ENCODE results near the gene TMEM272. TPM values are rescaled to one million over a fixed set of nuclear protein-coding genes. Genes with fewer than 3 reads are reported as not detected.

The TMEM272 gene
- total RNA-seq, 2 donors from 2014 or later = 1.3 to 1.7 TPM

DNA sequence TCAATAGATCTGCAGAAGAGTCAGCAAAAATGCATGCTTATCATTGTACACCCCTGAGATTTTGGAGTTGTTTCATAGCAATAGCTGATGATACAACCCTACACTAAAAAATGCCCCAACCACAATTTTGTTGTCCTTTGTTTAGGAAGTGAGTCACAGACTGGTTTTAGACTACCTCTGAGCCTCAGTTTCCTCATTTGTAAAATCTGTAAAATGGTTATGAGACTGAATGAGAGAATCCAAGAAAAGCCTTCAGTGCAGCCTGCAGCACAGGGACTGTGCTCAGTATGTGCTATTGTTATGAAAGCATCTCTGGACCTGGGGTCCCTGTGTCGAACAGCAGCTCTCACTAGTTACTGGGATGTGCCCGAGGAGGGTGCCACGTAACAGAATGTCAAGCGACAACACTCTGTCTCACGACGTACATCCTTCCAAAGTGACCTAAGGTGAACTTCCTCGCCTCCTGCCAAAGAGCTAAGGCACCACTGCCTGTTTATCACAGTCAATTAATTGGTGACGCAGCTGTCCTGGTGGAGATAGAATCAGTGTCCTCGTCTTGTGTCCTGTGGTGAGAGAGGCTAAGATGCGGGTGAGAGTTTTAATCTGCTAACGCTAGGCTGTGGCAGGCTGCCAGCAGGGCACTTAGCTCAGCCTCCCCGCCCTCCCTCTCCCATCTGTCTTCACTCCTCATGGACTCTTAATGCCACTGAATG lies 59.1 kb downstream of the TMEM272 start:
- peaks cover 7% of the 10 kb centered on the region for H3K4me1 Mint-ChIP-seq
- H3K9me3 ChIP-seq (ENCODE audit: control insufficient read depth, low read length, poor library complexity, severe bottlenecking) = no peaks in the 10 kb centered on the region
- H3K27me3 Mint-ChIP-seq = no peaks in the 10 kb centered on the region
- H3K27ac Mint-ChIP-seq = no peak overlapping the region
- DNase-seq (no peak), ATAC-seq (peak; percentile 38)
- H3K36me3 Mint-ChIP-seq (ENCODE audit: low read depth) = peaks cover 10% of the 10 kb centered on the region
- no peak overlapping the region for H3K4me3 Mint-ChIP-seq

DNA sequence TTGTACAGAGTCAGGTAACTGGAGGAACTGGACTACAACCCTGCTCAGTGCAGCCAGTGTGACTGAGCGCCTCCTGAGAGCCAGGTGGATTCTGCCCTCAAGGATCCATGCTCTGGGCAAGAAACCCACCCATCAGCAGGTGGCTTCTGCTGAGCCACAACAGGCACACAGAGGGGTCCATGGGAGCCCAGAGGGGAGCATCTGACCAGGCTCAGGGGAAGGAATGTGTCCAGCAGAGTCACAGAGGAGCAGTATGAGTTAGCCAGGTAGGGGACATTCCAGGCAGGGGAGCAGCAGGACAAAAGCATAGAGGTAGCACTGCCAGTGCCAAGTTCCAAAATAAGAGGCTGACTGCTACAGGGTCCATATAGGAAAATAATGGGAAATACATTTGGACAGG lies 60.9 kb downstream of the TMEM272 start:
- DNase-seq (no peak), ATAC-seq (no peak)
- no peaks in the 10 kb centered on the region for H3K9me3 ChIP-seq (ENCODE audit: control insufficient read depth, low read length, poor library complexity, severe bottlenecking)
- H3K27me3 Mint-ChIP-seq = no peaks in the 10 kb centered on the region
- H3K4me1 Mint-ChIP-seq = peaks cover 7% of the 10 kb centered on the region
- H3K4me3 Mint-ChIP-seq = no peak overlapping the region
- H3K36me3 Mint-ChIP-seq (ENCODE audit: low read depth) = peaks cover 5% of the 10 kb centered on the region
- H3K27ac Mint-ChIP-seq = peak overlapping the region; percentile 9

- no peak for DNase-seq
- Mint-ChIP-seq H3K36me3 (ENCODE audit: low read depth) (peaks cover 3% of the 10 kb centered on the region), H3K4me3 (no peak overlapping the region), H3K27me3 (no peaks in the 10 kb centered on the region), H3K4me1 (peaks cover 7% of the 10 kb centered on the region), H3K27ac (peak overlapping the region; percentile 9)
- ATAC-seq = no peak
- H3K9me3 ChIP-seq (ENCODE audit: control insufficient read depth, low read length, poor library complexity, severe bottlenecking) = no peaks in the 10 kb centered on the region
These were observed 61.4 kb downstream of the TMEM272 start for GRCh38 chr13:51783428-51784094.

- Mint-ChIP-seq H3K4me1 (peaks cover 9% of the 10 kb centered on the region), H3K27ac (peak overlapping the region; percentile 83), H3K4me3 (peak overlapping the region; percentile 71), H3K27me3 (no peaks in the 10 kb centered on the region), H3K36me3 (ENCODE audit: low read depth) (peaks cover 3% of the 10 kb centered on the region)
- H3K9me3 ChIP-seq (ENCODE audit: control insufficient read depth, low read length, poor library complexity, severe bottlenecking) = no peaks in the 10 kb centered on the region
- DNase-seq (no peak), ATAC-seq (no peak)
These were observed 62.8 kb downstream of the TMEM272 start for GRCh38 chr13:51782026-51782710.

DNA sequence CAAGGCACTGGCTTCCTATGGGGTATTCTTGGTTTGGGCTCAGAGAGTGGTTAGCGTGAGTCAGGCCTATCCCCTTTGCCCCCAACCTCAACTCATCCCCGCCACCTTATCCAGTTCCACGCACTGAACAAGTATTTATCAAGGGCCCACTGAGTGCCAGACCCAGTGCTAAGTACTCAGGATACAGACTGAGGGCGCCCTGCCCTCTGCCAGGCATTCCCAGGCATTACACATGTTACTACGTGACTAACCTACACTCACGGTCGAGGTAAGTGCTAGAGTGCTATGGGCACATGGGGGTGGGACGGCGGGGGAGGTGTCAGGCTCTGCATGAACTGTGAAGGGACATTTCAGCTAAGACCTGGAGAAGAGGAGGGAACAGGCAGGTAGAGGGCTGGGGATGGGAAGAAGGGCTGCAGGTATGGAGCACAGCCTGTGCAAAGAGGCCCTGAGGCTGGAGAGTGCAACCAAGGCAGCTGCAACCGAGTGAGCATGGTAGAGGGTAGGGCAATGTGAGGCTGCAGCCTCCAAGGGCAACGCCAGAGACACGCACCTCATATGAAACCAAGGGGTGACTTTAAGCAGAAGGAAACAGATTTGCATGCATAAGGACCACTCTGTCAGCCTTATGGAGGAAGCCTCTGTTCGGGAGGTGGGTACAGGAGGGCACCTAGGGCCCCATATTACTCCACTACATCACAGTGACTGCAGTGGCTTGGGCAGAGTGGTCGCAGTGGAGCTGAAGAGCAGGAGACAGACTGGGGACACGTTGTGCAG lies 63.5 kb downstream of the TMEM272 start:
- H3K9me3 ChIP-seq (ENCODE audit: control insufficient read depth, low read length, poor library complexity, severe bottlenecking) = no peaks in the 10 kb centered on the region
- H3K27me3 Mint-ChIP-seq = no peaks in the 10 kb centered on the region
- no peak for DNase-seq
- peak overlapping the region; percentile 71 for H3K4me3 Mint-ChIP-seq
- H3K27ac Mint-ChIP-seq = peak overlapping the region; percentile 83
- peaks cover 3% of the 10 kb centered on the region for H3K36me3 Mint-ChIP-seq (ENCODE audit: low read depth)
- peak; percentile 64 for ATAC-seq
- H3K4me1 Mint-ChIP-seq = peaks cover 9% of the 10 kb centered on the region

DNA sequence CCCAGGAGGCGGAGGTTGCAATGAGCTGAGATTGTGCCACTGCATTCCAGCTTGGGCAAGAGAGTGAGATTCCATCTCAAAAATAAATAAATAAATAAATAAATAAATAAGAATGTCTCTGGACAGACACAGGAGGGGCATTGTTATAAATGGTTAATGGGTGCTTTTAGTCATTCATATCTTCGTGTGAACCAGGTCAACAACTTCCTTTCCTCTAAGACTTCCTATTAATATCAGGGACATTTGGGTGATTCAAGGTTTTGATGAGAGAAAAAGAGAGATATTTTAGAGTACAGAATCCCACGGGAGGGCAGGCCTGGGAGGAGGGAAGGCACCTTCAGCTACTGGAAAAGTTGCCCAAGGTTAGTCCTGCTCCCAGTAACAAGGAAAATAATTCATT lies 64.9 kb downstream of the TMEM272 start:
- no peak overlapping the region for H3K4me3 Mint-ChIP-seq
- H3K27me3 Mint-ChIP-seq = no peaks in the 10 kb centered on the region
- peaks cover 3% of the 10 kb centered on the region for H3K36me3 Mint-ChIP-seq (ENCODE audit: low read depth)
- no peak for ATAC-seq
- H3K9me3 ChIP-seq (ENCODE audit: control insufficient read depth, low read length, poor library complexity, severe bottlenecking) = no peaks in the 10 kb centered on the region
- no peak for DNase-seq
- H3K27ac Mint-ChIP-seq = no peak overlapping the region
- peaks cover 9% of the 10 kb centered on the region for H3K4me1 Mint-ChIP-seq

- Mint-ChIP-seq H3K27ac (no peak overlapping the region), H3K4me1 (peaks cover 9% of the 10 kb centered on the region), H3K27me3 (no peaks in the 10 kb centered on the region), H3K4me3 (no peak overlapping the region), H3K36me3 (ENCODE audit: low read depth) (peaks cover 3% of the 10 kb centered on the region)
- DNase-seq = no peak
- H3K9me3 ChIP-seq (ENCODE audit: control insufficient read depth, low read length, poor library complexity, severe bottlenecking) = no peaks in the 10 kb centered on the region
- ATAC-seq = no peak
These were observed 66.6 kb downstream of the TMEM272 start for GRCh38 chr13:51778392-51778791.

DNA sequence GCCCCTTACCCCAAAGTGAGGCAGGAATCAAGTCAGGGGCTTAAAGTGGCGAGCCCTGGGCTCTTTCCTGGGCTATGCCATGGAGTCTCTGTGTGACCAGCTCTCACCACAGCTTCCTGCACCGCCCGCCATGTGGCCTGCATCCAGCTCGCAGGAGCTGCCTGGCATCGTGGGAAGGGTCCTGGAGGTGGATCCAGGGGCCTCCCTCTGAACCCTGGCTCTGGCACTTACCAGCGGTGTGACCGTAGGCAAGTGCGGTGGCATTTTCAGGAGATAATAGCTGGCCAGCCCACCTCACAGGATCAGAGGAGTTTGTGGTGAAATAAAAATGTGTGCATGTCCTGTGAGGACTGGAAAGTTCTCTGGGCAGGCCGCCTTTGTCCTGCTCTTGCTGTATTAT lies 67.1 kb downstream of the TMEM272 start:
- Mint-ChIP-seq H3K27me3 (no peaks in the 10 kb centered on the region), H3K36me3 (ENCODE audit: low read depth) (peaks cover 3% of the 10 kb centered on the region), H3K4me3 (no peak overlapping the region), H3K4me1 (peaks cover 9% of the 10 kb centered on the region), H3K27ac (peak overlapping the region; percentile 51)
- H3K9me3 ChIP-seq (ENCODE audit: control insufficient read depth, low read length, poor library complexity, severe bottlenecking) = no peaks in the 10 kb centered on the region
- no peak for ATAC-seq
- no peak for DNase-seq

- H3K4me1 Mint-ChIP-seq = peaks cover 4% of the 10 kb centered on the region
- DNase-seq (no peak), ATAC-seq (no peak)
- no peak overlapping the region for H3K4me3 Mint-ChIP-seq
- no peaks in the 10 kb centered on the region for H3K27me3 Mint-ChIP-seq
- peaks cover 2% of the 10 kb centered on the region for H3K36me3 Mint-ChIP-seq (ENCODE audit: low read depth)
- H3K27ac Mint-ChIP-seq = peak overlapping the region; percentile 79
- no peaks in the 10 kb centered on the region for H3K9me3 ChIP-seq (ENCODE audit: control insufficient read depth, low read length, poor library complexity, severe bottlenecking)
These were observed 68.8 kb downstream of the TMEM272 start for GRCh38 chr13:51776179-51776578.

GRCh38 chr13:51773515-51773914 lies 71.5 kb downstream of the TMEM272 start:
- Mint-ChIP-seq H3K4me1 (peaks cover 4% of the 10 kb centered on the region), H3K27ac (no peak overlapping the region), H3K4me3 (no peak overlapping the region), H3K27me3 (no peaks in the 10 kb centered on the region), H3K36me3 (ENCODE audit: low read depth) (peaks cover 2% of the 10 kb centered on the region)
- ATAC-seq = no peak
- H3K9me3 ChIP-seq (ENCODE audit: control insufficient read depth, low read length, poor library complexity, severe bottlenecking) = no peaks in the 10 kb centered on the region
- DNase-seq = no peak

- no peak for ATAC-seq
- H3K27ac Mint-ChIP-seq = no peak overlapping the region
- H3K4me1 Mint-ChIP-seq = peaks cover 2% of the 10 kb centered on the region
- H3K27me3 Mint-ChIP-seq = no peaks in the 10 kb centered on the region
- no peaks in the 10 kb centered on the region for H3K9me3 ChIP-seq (ENCODE audit: control insufficient read depth, low read length, poor library complexity, severe bottlenecking)
- no peak for DNase-seq
- H3K4me3 Mint-ChIP-seq = no peak overlapping the region
- peaks cover 4% of the 10 kb centered on the region for H3K36me3 Mint-ChIP-seq (ENCODE audit: low read depth)
These were observed 72.2 kb downstream of the TMEM272 start for GRCh38 chr13:51772781-51773180.

GRCh38 chr13:51772105-51772455 lies 72.9 kb downstream of the TMEM272 start:
- H3K9me3 ChIP-seq (ENCODE audit: control insufficient read depth, low read length, poor library complexity, severe bottlenecking) = no peaks in the 10 kb centered on the region
- H3K36me3 Mint-ChIP-seq (ENCODE audit: low read depth) = peaks cover 4% of the 10 kb centered on the region
- ATAC-seq (no peak), DNase-seq (no peak)
- H3K4me3 Mint-ChIP-seq = no peak overlapping the region
- no peaks in the 10 kb centered on the region for H3K27me3 Mint-ChIP-seq
- H3K27ac Mint-ChIP-seq = no peak overlapping the region
- H3K4me1 Mint-ChIP-seq = peaks cover 2% of the 10 kb centered on the region

Measured in T-helper 17 cell (primary cell).